Measurements from ENCODE around the gene UBN1. TPM values are rescaled to one million over a fixed set of nuclear protein-coding genes. Genes with fewer than 3 reads are reported as not detected.

Gene UBN1
- total and polyA plus RNA-seq, 10 of the 15 experiments (the other 5 are each of a cell fraction or from before 2014, with no cell fraction given) = 2.1 to 32.5 (median 13.9) TPM

DNA sequence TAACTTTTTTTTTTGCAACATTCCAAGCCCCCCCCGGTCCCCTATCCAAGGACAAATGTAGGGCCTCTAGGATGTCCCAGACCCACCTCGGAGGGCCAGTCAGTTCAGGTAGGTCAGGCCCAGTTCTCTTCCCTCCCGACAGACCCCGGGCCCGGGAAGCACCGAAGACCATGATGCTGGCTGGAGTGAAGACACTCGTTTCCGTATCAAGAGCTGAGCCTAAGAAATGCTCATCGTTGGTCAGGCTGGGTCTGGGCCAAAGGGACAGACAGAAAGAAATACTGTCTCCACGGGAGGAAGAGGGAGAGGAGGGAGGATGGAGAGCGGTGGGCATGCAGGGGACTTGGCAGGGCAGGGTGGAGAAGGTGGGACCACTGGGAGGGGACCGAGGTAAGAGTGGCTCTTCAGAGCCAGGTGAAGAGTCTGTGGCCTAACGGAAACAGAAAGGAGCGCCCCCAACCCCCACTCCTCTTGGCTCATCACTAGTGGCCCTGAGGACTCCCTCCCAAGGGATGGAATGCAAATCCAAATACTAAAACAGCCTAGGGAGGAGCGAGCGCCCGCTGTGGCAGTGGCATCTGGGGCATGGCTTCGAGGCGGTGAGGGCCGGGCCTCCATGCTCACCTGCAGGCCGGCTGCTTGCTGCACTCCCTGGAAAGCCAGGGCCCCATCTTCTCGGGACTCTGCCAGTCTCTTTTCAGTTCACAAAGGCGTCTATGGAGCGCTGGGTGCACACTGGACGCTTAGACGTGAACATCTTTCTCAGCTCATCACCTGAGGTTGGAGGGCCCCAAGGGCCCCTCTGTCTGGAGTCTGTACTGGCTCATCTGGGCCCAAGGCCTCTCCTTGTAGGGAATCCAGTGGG lies 43.2 kb upstream of the UBN1 start:
- no peak for FAIRE-seq
- ChIA-PET SMC1A (ENCODE audit: uncharacterized antibody, unreplicated experiment) (interaction anchor here (1.2 to 2.4 kb wide), 2 partner anchors 8 to 69 kb away, joined by 4 to 11 read pairs; partner anchors contain the start of gene DNAAF8), POLR2A (interaction anchor here (1.2 kb wide), 1 partner anchor 22 kb away, joined by 3 read pairs; no protein-coding TSS in a partner anchor), RAD21 (ENCODE audit: unreplicated experiment) (interaction anchor here (2.8 kb wide), 1 partner anchor 70 kb away, joined by 18 read pairs; the partner anchor contains the start of genes ANKS3 and DNAAF8), CTCF (interaction anchor here (0.7 kb wide), 1 partner anchor 57 kb away, joined by 3 read pairs; no protein-coding TSS in a partner anchor)
- TF ChIP-seq CHD4 (IDR thresholded peaks at IDR 0.05) (no peak), POLR2A (IDR thresholded peaks at IDR 0.05; ENCODE audit: low read depth, low read length) (0 out of 2 replicates have a peak, but pooled peaks have one; percentile 18)
- Histone ChIP-seq H3K4me3 (no peak overlapping the region), H3K27ac (ENCODE audit: control insufficient read depth, insufficient read depth) (no peak overlapping the region), H3K79me2 (ENCODE audit: control insufficient read depth, insufficient read depth, low read length) (no peaks in the 10 kb centered on the region), H4K20me1 (ENCODE audit: control insufficient read depth, insufficient read depth) (no peaks in the 10 kb centered on the region), H3K4me1 (ENCODE audit: control insufficient read depth, insufficient read depth, low read length) (peaks cover 20% of the 10 kb centered on the region), H3K27me3 (replicated peaks in 1 of 2; ENCODE audit: control insufficient read depth in 2 of 2, insufficient read depth in 2 of 2, low read length in 1 of 2) (no peaks in the 10 kb centered on the region), H2AFZ (ENCODE audit: control insufficient read depth, low read depth, low read length) (no peak overlapping the region), H3K9ac (ENCODE audit: control insufficient read depth, insufficient read depth, low read length) (no peak overlapping the region), H3K9me3 (replicated peaks; ENCODE audit: control insufficient read depth, insufficient read depth, low read length) (no peaks in the 10 kb centered on the region), H3K36me3 (ENCODE audit: control insufficient read depth in 2 of 2, insufficient read depth in 2 of 2, low read length in 1 of 2) (peaks cover 3 to 8% of the 10 kb centered on the region in 2 experiments), H3K4me2 (ENCODE audit: control insufficient read depth, insufficient read depth) (no peak overlapping the region)
- WGBS (ENCODE audit: insufficient coverage, insufficient replicate concordance, low lambda C conversion rate, missing lambda C conversion rate) = 84% methylated on average over 26 of the region's 26 CpGs
- in situ Hi-C loops (cut with MboI) = no loop called here
- TSS peak; percentile 86 for BruUV-seq (replicated peaks)
- no peak for DNase-seq (ENCODE audit: low read depth, low spot score)
- ATAC-seq = no peak
- intact Hi-C loops (cut with micrococcal nuclease; ENCODE audit: unreplicated experiment) = loop anchor here (2.0 to 10.0 kb wide), 4 partner anchors 35 to 189 kb away; partner anchors contain the start of genes ANKS3, DNAAF8, SEC14L5 and UBALD1

DNA sequence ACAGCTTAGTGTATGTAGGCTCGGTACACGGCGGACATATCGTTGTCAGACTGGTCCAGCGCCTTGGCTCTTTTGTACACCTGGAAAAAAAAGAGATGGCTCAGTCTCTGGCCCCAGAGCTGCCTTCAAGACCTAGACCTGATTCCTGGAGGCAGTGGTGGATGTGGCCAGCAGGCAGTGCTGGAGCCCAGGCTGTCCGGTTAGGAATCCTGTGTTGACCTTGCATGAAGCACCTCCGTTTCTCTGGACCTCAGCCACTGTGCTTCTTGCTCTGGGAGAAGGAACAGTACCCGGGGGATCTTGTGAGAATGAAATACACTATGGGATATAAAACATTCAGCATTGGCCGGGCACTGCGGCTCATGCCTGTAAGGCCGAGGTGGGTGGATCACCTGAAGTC lies 42.0 kb upstream of the UBN1 start:
- intact Hi-C loops (cut with micrococcal nuclease; ENCODE audit: unreplicated experiment) (loop anchor here (10.0 kb wide), 2 partner anchors 150 to 190 kb away; partner anchors contain the start of genes SEC14L5 and UBALD1), in situ Hi-C loops (cut with MboI) (no loop called here)
- 99% methylated on average over 11 of the region's 11 CpGs for WGBS (ENCODE audit: insufficient coverage, insufficient replicate concordance, low lambda C conversion rate, missing lambda C conversion rate)
- Histone ChIP-seq H4K20me1 (ENCODE audit: control insufficient read depth, insufficient read depth) (no peaks in the 10 kb centered on the region), H3K9ac (ENCODE audit: control insufficient read depth, insufficient read depth, low read length) (no peak overlapping the region), H3K4me3 (no peak overlapping the region), H3K4me1 (ENCODE audit: control insufficient read depth, insufficient read depth, low read length) (peaks cover 16% of the 10 kb centered on the region), H3K36me3 (ENCODE audit: control insufficient read depth in 2 of 2, insufficient read depth in 2 of 2, low read length in 1 of 2) (peaks cover 3 to 11% of the 10 kb centered on the region in 2 experiments), H3K27me3 (replicated peaks in 1 of 2; ENCODE audit: control insufficient read depth in 2 of 2, insufficient read depth in 2 of 2, low read length in 1 of 2) (no peaks in the 10 kb centered on the region), H2AFZ (ENCODE audit: control insufficient read depth, low read depth, low read length) (no peak overlapping the region), H3K79me2 (ENCODE audit: control insufficient read depth, insufficient read depth, low read length) (no peaks in the 10 kb centered on the region), H3K9me3 (replicated peaks; ENCODE audit: control insufficient read depth, insufficient read depth, low read length) (no peaks in the 10 kb centered on the region), H3K4me2 (ENCODE audit: control insufficient read depth, insufficient read depth) (no peak overlapping the region), H3K27ac (ENCODE audit: control insufficient read depth, insufficient read depth) (no peak overlapping the region)
- ATAC-seq (no peak), DNase-seq (ENCODE audit: low read depth, low spot score) (no peak), FAIRE-seq (no peak)
- BruUV-seq (replicated peaks) = no TSS peak
- POLR2A ChIA-PET = no interaction called here
- SMC1A ChIA-PET (ENCODE audit: uncharacterized antibody, unreplicated experiment) = no interaction called here
- CTCF ChIA-PET = interaction anchor here (0.7 kb wide), 1 partner anchor 56 kb away, joined by 3 read pairs; no protein-coding TSS in a partner anchor
- RAD21 ChIA-PET (ENCODE audit: unreplicated experiment) = no interaction called here
- TF ChIP-seq CEBPZ (IDR thresholded peaks at IDR 0.05; ENCODE audit: low read depth, low read length) (no peak), MYB (IDR thresholded peaks at IDR 0.05; ENCODE audit: borderline replicate concordance, low read depth, low read length) (no peak), IKZF1 (conservative IDR thresholded peaks at IDR 0.05) (no peak), ZNF24 (IDR thresholded peaks at IDR 0.05) (no peak), POU2F2 (IDR thresholded peaks at IDR 0.05; ENCODE audit: borderline replicate concordance, low read depth, low read length) (no peak), NFXL1 (IDR thresholded peaks at IDR 0.05; ENCODE audit: borderline replicate concordance) (no peak), HDGF (IDR thresholded peaks at IDR 0.05) (no peak)
- TF ChIP-seq, protein P1, sequence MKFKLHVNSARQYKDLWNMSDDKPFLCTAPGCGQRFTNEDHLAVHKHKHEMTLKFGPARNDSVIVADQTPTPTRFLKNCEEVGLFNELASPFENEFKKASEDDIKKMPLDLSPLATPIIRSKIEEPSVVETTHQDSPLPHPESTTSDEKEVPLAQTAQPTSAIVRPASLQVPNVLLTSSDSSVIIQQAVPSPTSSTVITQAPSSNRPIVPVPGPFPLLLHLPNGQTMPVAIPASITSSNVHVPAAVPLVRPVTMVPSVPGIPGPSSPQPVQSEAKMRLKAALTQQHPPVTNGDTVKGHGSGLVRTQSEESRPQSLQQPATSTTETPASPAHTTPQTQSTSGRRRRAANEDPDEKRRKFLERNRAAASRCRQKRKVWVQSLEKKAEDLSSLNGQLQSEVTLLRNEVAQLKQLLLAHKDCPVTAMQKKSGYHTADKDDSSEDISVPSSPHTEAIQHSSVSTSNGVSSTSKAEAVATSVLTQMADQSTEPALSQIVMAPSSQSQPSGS (IDR thresholded peaks at IDR 0.05; ENCODE audit: low read length) = no peak
